Measurements from ENCODE around the gene RASGRP2.

Gene RASGRP2

GRCh38 chr11:64742087-64742888, 1.7 kb downstream of the RASGRP2 start:
- H3K27me3 ChIP-seq (replicated peaks; ENCODE audit: control insufficient read depth, insufficient read depth, low read length) = peaks cover 38% of the 10 kb centered on the region

GRCh38 chr11:64741375-64742086, 2.4 kb downstream of the RASGRP2 start:
- no peaks in the 10 kb centered on the region for H3K9me3 ChIP-seq (ENCODE audit: control insufficient read depth, low read length)
- H3K27me3 ChIP-seq (replicated peaks; ENCODE audit: control insufficient read depth, insufficient read depth, low read length) = peaks cover 44% of the 10 kb centered on the region
- H3K4me3 ChIP-seq (ENCODE audit: low read length) = no peak overlapping the region
- no peak overlapping the region for H3K9ac ChIP-seq (ENCODE audit: low read length)
- H3K36me3 ChIP-seq (ENCODE audit: control insufficient read depth, insufficient read depth, low read length, severe bottlenecking) = no peaks in the 10 kb centered on the region
- peaks cover 28% of the 10 kb centered on the region for H3K4me1 ChIP-seq (ENCODE audit: control insufficient read depth, insufficient read depth, low read length)
- DNase-seq (ENCODE audit: low read depth) = no peak

More at GRCh38 chr11:64742087-64742888, 1.7 kb downstream of the RASGRP2 start:
- Histone ChIP-seq H3K4me1 (ENCODE audit: control insufficient read depth, insufficient read depth, low read length) (peaks cover 28% of the 10 kb centered on the region), H3K9me3 (ENCODE audit: control insufficient read depth, low read length) (no peaks in the 10 kb centered on the region), H3K4me3 (ENCODE audit: low read length) (peak overlapping the region; percentile 79), H3K9ac (ENCODE audit: low read length) (peak overlapping the region; percentile 67), H3K36me3 (ENCODE audit: control insufficient read depth, insufficient read depth, low read length, severe bottlenecking) (no peaks in the 10 kb centered on the region)
- peak; percentile 18 for DNase-seq (ENCODE audit: low read depth)

- Histone ChIP-seq H3K27me3 (replicated peaks; ENCODE audit: control insufficient read depth, insufficient read depth, low read length) (peaks cover 54% of the 10 kb centered on the region), H3K4me3 (ENCODE audit: low read length) (no peak overlapping the region), H3K36me3 (ENCODE audit: control insufficient read depth, insufficient read depth, low read length, severe bottlenecking) (no peaks in the 10 kb centered on the region), H3K9me3 (ENCODE audit: control insufficient read depth, low read length) (no peaks in the 10 kb centered on the region), H3K4me1 (ENCODE audit: control insufficient read depth, insufficient read depth, low read length) (peaks cover 23% of the 10 kb centered on the region), H3K9ac (ENCODE audit: low read length) (no peak overlapping the region)
- no peak for DNase-seq (ENCODE audit: low read depth)
Measured at GRCh38 chr11:64739871-64740270, 4.1 kb downstream of the RASGRP2 start.

- Histone ChIP-seq H3K9ac (ENCODE audit: low read length) (no peak overlapping the region), H3K27me3 (replicated peaks; ENCODE audit: control insufficient read depth, insufficient read depth, low read length) (peaks cover 40% of the 10 kb centered on the region), H3K4me3 (ENCODE audit: low read length) (no peak overlapping the region), H3K36me3 (ENCODE audit: control insufficient read depth, insufficient read depth, low read length, severe bottlenecking) (no peaks in the 10 kb centered on the region), H3K9me3 (ENCODE audit: control insufficient read depth, low read length) (no peaks in the 10 kb centered on the region), H3K4me1 (ENCODE audit: control insufficient read depth, insufficient read depth, low read length) (peaks cover 6% of the 10 kb centered on the region)
- no peak for DNase-seq (ENCODE audit: low read depth)
Measured at GRCh38 chr11:64736654-64737053, 7.3 kb downstream of the RASGRP2 start.

GRCh38 chr11:64735725-64736259, 8.2 kb downstream of the RASGRP2 start:
- no peak overlapping the region for H3K4me3 ChIP-seq (ENCODE audit: low read length)
- no peaks in the 10 kb centered on the region for H3K36me3 ChIP-seq (ENCODE audit: control insufficient read depth, insufficient read depth, low read length, severe bottlenecking)
- peaks cover 35% of the 10 kb centered on the region for H3K27me3 ChIP-seq (replicated peaks; ENCODE audit: control insufficient read depth, insufficient read depth, low read length)
- DNase-seq (ENCODE audit: low read depth) = no peak
- H3K9ac ChIP-seq (ENCODE audit: low read length) = no peak overlapping the region
- no peaks in the 10 kb centered on the region for H3K9me3 ChIP-seq (ENCODE audit: control insufficient read depth, low read length)
- peaks cover 6% of the 10 kb centered on the region for H3K4me1 ChIP-seq (ENCODE audit: control insufficient read depth, insufficient read depth, low read length)

- H3K9me3 ChIP-seq (ENCODE audit: control insufficient read depth, low read length) = no peaks in the 10 kb centered on the region
- DNase-seq (ENCODE audit: low read depth) = no peak
- H3K27me3 ChIP-seq (replicated peaks; ENCODE audit: control insufficient read depth, insufficient read depth, low read length) = peaks cover 35% of the 10 kb centered on the region
- no peak overlapping the region for H3K4me3 ChIP-seq (ENCODE audit: low read length)
- peaks cover 6% of the 10 kb centered on the region for H3K4me1 ChIP-seq (ENCODE audit: control insufficient read depth, insufficient read depth, low read length)
- no peak overlapping the region for H3K9ac ChIP-seq (ENCODE audit: low read length)
- H3K36me3 ChIP-seq (ENCODE audit: control insufficient read depth, insufficient read depth, low read length, severe bottlenecking) = no peaks in the 10 kb centered on the region
Measured at GRCh38 chr11:64734811-64735724, 8.9 kb downstream of the RASGRP2 start.

GRCh38 chr11:64731601-64732000, 12.3 kb downstream of the RASGRP2 start:
- peaks cover 29% of the 10 kb centered on the region for H3K27me3 ChIP-seq (replicated peaks; ENCODE audit: control insufficient read depth, insufficient read depth, low read length)
- no peak overlapping the region for H3K9ac ChIP-seq (ENCODE audit: low read length)
- H3K36me3 ChIP-seq (ENCODE audit: control insufficient read depth, insufficient read depth, low read length, severe bottlenecking) = no peaks in the 10 kb centered on the region
- no peaks in the 10 kb centered on the region for H3K9me3 ChIP-seq (ENCODE audit: control insufficient read depth, low read length)
- peaks cover 6% of the 10 kb centered on the region for H3K4me1 ChIP-seq (ENCODE audit: control insufficient read depth, insufficient read depth, low read length)
- H3K4me3 ChIP-seq (ENCODE audit: low read length) = no peak overlapping the region
- DNase-seq (ENCODE audit: low read depth) = no peak

- Histone ChIP-seq H3K9me3 (ENCODE audit: control insufficient read depth, low read length) (no peaks in the 10 kb centered on the region), H3K4me1 (ENCODE audit: control insufficient read depth, insufficient read depth, low read length) (peaks cover 3% of the 10 kb centered on the region), H3K9ac (ENCODE audit: low read length) (no peak overlapping the region), H3K36me3 (ENCODE audit: control insufficient read depth, insufficient read depth, low read length, severe bottlenecking) (no peaks in the 10 kb centered on the region), H3K27me3 (replicated peaks; ENCODE audit: control insufficient read depth, insufficient read depth, low read length) (peaks cover 19% of the 10 kb centered on the region), H3K4me3 (ENCODE audit: low read length) (no peak overlapping the region)
- peak; percentile 15 for DNase-seq (ENCODE audit: low read depth)
Measured at GRCh38 chr11:64729851-64730382, 14.0 kb downstream of the RASGRP2 start.

GRCh38 chr11:64728757-64729365, 15.1 kb downstream of the RASGRP2 start:
- Histone ChIP-seq H3K27me3 (replicated peaks; ENCODE audit: control insufficient read depth, insufficient read depth, low read length) (peaks cover 25% of the 10 kb centered on the region), H3K9ac (ENCODE audit: low read length) (no peak overlapping the region), H3K9me3 (ENCODE audit: control insufficient read depth, low read length) (no peaks in the 10 kb centered on the region), H3K36me3 (ENCODE audit: control insufficient read depth, insufficient read depth, low read length, severe bottlenecking) (no peaks in the 10 kb centered on the region), H3K4me1 (ENCODE audit: control insufficient read depth, insufficient read depth, low read length) (no peaks in the 10 kb centered on the region), H3K4me3 (ENCODE audit: low read length) (no peak overlapping the region)
- no peak for DNase-seq (ENCODE audit: low read depth)

GRCh38 chr11:64726867-64727530, 16.9 kb downstream of the RASGRP2 start:
- H3K36me3 ChIP-seq (ENCODE audit: control insufficient read depth, insufficient read depth, low read length, severe bottlenecking) = no peaks in the 10 kb centered on the region
- no peak for DNase-seq (ENCODE audit: low read depth)

More at GRCh38 chr11:64726867-64727530, 16.9 kb downstream of the RASGRP2 start:
- Histone ChIP-seq H3K9me3 (ENCODE audit: control insufficient read depth, low read length) (no peaks in the 10 kb centered on the region), H3K4me1 (ENCODE audit: control insufficient read depth, insufficient read depth, low read length) (no peaks in the 10 kb centered on the region), H3K27me3 (replicated peaks; ENCODE audit: control insufficient read depth, insufficient read depth, low read length) (peaks cover 30% of the 10 kb centered on the region), H3K9ac (ENCODE audit: low read length) (no peak overlapping the region), H3K4me3 (ENCODE audit: low read length) (no peak overlapping the region)

Measured in adipocyte (in vitro differentiated cells).